Loucy (cell line): ENCODE data around the gene CCDC93.

Experiments
- EZH2phosphoT487 ChIP-seq: fragments of 200-600 bp; IDR thresholded peaks from 2 replicates; pipeline ENCODE4 v1.6.1; 2018; ENCODE audit warnings: antibody characterized with exemption, mild to moderate bottlenecking, moderate library complexity, borderline replicate concordance
- TF ChIP-seq, protein P1 (sequence below): fragments of 200-600 bp; sonication (generic); conservative IDR thresholded peaks from 2 replicates; pipeline ENCODE4 v1.5.1; 2014; ENCODE audit warnings: mild to moderate bottlenecking, antibody characterized with exemption, low read length

DNA sequence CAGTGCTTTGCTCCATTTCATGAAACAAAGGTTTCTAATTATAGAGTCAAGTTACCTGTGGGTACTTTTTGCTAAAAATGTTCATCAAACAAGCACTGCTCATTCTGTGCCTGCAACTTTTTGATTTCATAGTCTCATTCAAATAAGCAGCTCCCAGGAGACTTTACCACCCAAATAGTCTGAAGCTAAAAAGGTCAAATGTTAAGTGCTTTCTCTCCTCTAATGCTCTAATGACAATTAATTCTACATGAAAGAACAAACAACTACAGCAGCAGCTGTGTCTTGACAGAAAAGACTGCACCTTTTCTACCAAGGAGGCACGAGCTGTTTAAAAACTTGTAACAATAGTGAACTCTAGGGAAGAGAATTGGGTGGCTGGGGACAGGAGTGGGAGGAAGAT is 65.3 kb downstream of the CCDC93 start:
- TF ChIP-seq, protein P1, sequence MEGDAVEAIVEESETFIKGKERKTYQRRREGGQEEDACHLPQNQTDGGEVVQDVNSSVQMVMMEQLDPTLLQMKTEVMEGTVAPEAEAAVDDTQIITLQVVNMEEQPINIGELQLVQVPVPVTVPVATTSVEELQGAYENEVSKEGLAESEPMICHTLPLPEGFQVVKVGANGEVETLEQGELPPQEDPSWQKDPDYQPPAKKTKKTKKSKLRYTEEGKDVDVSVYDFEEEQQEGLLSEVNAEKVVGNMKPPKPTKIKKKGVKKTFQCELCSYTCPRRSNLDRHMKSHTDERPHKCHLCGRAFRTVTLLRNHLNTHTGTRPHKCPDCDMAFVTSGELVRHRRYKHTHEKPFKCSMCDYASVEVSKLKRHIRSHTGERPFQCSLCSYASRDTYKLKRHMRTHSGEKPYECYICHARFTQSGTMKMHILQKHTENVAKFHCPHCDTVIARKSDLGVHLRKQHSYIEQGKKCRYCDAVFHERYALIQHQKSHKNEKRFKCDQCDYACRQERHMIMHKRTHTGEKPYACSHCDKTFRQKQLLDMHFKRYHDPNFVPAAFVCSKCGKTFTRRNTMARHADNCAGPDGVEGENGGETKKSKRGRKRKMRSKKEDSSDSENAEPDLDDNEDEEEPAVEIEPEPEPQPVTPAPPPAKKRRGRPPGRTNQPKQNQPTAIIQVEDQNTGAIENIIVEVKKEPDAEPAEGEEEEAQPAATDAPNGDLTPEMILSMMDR = no peak
- no peak for TF ChIP-seq EZH2phosphoT487
